WERI-Rb-1 (cell line): ENCODE measurements around the gene DHRS13.
A peak's percentile ranks its signal among the peaks of the same experiment; 100 is the strongest.
"Not testable (repeated sequence)": the region's sequence is repeated elsewhere in the genome, so short reads cannot be mapped to it uniquely, and the experiment has no call there.

Experiments
- DNase-seq: peaks from one replicate; pipeline ENCODE4 v3.0.0-alpha.2; 2020
- H3K27ac ChIP-seq: fragments of 250-450 bp; sonication (Bioruptor Pico); 2 replicates; pipeline ENCODE4 v1.5.1; 2020; ENCODE audit warnings: mild to moderate bottlenecking, moderate library complexity
- H3K27me3 ChIP-seq: fragments of 250-450 bp; sonication (Bioruptor Pico); 2 replicates; pipeline ENCODE4 v1.5.1; 2021; ENCODE audit warnings: mild to moderate bottlenecking, low read depth, moderate library complexity; ENCODE audit not compliant: insufficient read depth, severe bottlenecking
- H3K36me3 ChIP-seq: fragments of 250-450 bp; sonication (Bioruptor Pico); 2 replicates; pipeline ENCODE4 v1.5.1; 2020; ENCODE audit warnings: mild to moderate bottlenecking, moderate library complexity
- H3K4me3 ChIP-seq: 2 replicates; pipeline ENCODE4 v1.5.1; 2011; ENCODE audit warnings: low read depth, mild to moderate bottlenecking, control low read depth, low read length
- H3K9me3 ChIP-seq: fragments of 250-450 bp; sonication (Bioruptor Pico); 2 replicates; pipeline ENCODE4 v1.5.1; 2021; ENCODE audit warnings: mild to moderate bottlenecking, moderate library complexity; ENCODE audit not compliant: severe bottlenecking
- TF ChIP-seq, protein P1 (sequence below): IDR thresholded peaks from 2 replicates; pipeline ENCODE4 v1.5.1; 2011; ENCODE audit warnings: low read depth, mild to moderate bottlenecking, control low read depth, inconsistent platforms, low read length

The DHRS13 gene

DNA sequence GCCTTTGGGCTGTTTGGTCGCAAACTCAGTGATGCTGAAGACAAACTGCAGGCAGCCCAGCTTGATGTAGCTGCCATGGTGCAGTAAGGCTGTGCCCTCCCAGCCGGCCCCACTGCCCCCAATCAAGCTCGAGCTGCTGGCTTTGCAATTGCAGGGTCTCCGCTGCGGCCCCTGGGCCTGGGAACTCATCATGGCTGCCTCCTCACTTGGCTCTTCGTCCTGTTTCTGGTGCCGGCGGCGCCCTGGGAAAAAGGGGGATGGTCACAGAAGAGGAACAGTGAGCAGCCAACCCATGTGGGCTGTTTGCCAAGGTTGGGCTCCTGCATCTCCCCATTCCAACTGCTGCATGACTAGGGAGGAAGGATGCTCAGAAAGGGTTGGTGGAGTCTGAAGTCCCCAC is 3.4 kb upstream of the DHRS13 start:
- H3K9me3 ChIP-seq, result no peaks in the 10 kb centered on the region
- H3K27me3 ChIP-seq, result no peaks in the 10 kb centered on the region
- no peak overlapping the region for H3K27ac ChIP-seq
- no peak overlapping the region for H3K4me3 ChIP-seq
- TF ChIP-seq, protein P1, sequence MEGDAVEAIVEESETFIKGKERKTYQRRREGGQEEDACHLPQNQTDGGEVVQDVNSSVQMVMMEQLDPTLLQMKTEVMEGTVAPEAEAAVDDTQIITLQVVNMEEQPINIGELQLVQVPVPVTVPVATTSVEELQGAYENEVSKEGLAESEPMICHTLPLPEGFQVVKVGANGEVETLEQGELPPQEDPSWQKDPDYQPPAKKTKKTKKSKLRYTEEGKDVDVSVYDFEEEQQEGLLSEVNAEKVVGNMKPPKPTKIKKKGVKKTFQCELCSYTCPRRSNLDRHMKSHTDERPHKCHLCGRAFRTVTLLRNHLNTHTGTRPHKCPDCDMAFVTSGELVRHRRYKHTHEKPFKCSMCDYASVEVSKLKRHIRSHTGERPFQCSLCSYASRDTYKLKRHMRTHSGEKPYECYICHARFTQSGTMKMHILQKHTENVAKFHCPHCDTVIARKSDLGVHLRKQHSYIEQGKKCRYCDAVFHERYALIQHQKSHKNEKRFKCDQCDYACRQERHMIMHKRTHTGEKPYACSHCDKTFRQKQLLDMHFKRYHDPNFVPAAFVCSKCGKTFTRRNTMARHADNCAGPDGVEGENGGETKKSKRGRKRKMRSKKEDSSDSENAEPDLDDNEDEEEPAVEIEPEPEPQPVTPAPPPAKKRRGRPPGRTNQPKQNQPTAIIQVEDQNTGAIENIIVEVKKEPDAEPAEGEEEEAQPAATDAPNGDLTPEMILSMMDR, result no peak
- peaks cover 57% of the 10 kb centered on the region for H3K36me3 ChIP-seq
- no peak for DNase-seq

DNA sequence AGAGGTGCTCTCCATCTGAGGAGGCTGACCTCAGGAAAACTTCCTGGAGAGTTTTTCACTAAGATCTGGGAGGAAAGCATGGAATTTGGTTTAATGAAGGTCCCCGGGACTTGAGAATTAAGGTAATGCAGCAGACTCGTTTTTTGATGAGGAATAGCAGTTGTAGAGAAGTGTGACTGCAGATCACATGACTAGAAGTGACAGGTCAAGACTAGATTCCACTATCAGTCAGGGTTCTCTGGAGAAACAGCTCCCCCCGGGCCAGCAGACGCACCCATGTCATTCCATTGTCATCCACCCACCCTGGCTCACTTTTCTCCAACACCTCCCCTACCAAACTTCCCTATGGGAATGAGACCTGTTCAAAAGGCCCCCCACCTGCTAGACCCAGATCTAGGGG is 1.9 kb upstream of the DHRS13 start:
- Histone ChIP-seq H3K36me3 (peaks cover 55% of the 10 kb centered on the region), H3K27ac (no peak overlapping the region)
- TF ChIP-seq, protein P1, result no peak

DNA sequence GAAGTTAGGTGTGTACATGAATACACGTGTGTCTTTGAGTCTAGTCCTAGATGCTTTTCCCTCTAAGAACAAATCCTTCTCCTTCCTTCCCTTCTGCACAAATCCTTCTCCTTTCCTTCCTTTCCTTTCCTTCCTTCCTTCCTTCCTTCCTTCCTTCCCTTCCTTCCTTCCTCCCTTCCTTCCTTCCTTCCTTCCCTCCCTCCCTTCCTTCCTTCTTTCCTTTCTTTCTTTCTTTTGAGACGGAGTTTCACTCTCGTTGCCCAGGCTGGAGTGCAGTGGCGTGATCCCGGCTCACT is 615 bp upstream of the DHRS13 start:
- not testable (repeated sequence) for H3K4me3 ChIP-seq, H3K27me3 ChIP-seq, DNase-seq, H3K27ac ChIP-seq, H3K9me3 ChIP-seq
- H3K36me3 ChIP-seq, result peaks cover 52% of the 10 kb centered on the region

More for the DNA sequence above, 1.9 kb upstream of the DHRS13 start:
- Histone ChIP-seq H3K4me3 (no peak overlapping the region), H3K9me3 (no peaks in the 10 kb centered on the region), H3K27me3 (no peaks in the 10 kb centered on the region)
- DNase-seq, result no peak

DNA sequence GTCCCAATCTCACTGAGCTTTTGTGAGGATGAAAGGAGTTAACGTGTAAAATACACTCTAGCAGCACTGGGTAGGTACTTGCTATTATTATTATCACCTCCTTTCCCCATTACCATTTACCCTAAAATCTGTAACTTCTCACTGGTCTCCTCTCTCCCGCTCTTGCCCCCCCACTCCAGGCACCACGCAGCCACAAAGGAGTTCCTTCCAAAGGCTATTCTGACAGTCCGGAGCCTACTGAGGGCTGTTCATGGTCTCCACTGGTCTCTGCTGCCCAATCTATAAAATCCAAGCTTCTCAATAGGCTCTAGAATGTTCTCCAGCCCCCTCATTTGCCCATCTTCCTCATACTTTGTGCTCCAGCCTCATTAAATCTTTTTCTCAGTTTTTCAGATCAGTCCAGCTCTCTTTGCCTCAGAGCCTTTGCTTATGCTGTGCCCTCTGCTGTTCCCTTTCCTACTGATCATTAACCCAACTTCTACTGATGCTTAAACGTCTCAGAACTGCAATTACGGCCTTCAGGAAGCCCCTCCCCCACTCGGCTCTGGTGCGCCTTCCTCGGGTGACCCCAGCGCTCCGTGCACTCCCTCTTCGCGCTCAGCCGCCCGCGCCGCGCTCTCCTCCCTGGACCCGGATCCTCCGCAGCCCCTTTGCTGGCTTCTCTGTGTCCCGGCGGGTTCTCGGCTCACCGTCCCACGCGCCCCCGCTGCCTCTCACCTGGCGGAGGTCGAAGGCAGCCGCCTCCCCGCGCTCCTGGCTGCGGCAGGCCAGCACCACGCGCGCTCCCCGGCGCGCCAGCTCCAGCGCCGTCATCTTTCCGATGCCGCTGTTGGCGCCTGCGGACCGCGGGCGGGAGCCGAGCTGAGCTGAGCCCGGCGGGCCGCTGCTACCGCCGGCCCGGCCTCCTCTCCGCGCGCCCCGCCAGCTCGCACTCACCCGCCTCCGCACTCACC is 737 bp downstream of the DHRS13 start:
- TF ChIP-seq, protein P1, result no peak
- peak; percentile 83 for DNase-seq
- peak overlapping the region; percentile 97 for H3K27ac ChIP-seq

DNA sequence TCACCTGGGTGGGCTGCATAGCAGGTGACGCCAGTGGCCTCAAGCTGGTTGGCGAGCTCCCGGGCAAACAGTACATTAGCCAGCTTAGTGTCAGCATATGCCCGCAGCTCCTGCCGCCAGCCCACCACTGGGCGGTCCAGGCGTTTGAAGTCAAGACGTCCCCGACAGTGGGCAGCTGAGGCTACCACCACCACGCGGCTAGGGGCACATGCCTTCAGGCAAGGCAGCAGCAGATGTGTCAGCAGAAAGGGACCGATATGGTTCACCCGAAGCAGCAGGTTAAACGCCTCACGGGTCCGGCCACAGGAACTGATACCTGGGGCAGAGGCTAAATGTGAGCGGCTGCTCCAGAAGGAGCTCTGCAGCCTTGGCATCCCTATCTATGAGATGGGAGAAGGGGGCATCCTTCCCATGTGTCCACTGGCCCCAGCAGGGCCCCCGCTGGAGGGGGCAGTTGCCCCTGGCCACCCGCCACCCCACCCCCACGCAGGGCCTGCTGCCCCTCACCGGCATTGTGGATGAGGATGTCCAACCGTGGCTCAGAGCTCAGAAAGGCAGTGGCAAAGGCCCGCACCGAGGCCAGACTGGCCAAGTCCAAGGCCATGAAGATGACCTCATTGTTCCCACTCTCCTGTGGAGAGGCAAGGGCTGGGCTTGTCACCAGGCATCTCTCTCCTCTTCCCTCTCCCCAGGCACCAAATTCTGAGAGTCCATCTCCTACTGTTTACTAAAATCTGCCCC is 1.7 kb downstream of the DHRS13 start:
- TF ChIP-seq, protein P1, result no peak
- Histone ChIP-seq H3K27ac (no peak overlapping the region), H3K27me3 (no peaks in the 10 kb centered on the region), H3K9me3 (no peaks in the 10 kb centered on the region), H3K36me3 (peaks cover 44% of the 10 kb centered on the region), H3K4me3 (no peak overlapping the region; the same call in 1 of the 2 replicates)
- no peak for DNase-seq

More for the DNA sequence above, 737 bp downstream of the DHRS13 start:
- Histone ChIP-seq H3K36me3 (peaks cover 51% of the 10 kb centered on the region), H3K9me3 (no peaks in the 10 kb centered on the region), H3K27me3 (no peaks in the 10 kb centered on the region), H3K4me3 (peak overlapping the region; percentile 77)

DNA sequence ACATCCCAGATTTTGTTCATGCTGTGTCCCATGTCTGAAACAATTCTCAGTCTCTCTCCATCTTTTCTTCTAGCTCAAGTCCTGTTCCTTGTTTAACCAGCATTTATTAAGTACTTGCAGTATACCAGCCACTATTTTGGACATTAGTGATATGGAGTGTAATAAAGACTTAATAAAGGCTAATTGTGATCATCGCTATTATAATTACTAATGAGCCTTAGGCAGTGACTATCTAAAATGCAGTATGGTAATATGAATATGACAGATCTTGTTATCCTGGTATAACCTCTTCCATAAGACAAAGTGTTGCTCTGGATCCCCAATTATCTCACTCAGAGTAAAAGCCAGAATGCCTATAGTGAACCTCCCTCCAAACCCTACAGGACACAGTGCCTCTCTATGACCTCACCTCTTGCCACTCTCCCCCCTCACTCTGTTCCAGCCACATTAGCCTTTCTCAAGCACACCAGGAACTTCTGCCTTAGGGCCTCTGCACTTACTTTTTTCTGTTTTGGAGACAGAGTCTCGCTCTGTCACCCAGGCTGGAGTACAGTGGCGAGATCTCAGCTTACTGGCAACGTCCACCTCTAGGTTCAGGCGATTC is 3.6 kb downstream of the DHRS13 start:
- Histone ChIP-seq H3K4me3 (no peak overlapping the region), H3K27me3 (no peaks in the 10 kb centered on the region), H3K36me3 (peaks cover 47% of the 10 kb centered on the region), H3K9me3 (no peaks in the 10 kb centered on the region), H3K27ac (no peak overlapping the region)
- TF ChIP-seq, protein P1, result no peak
- DNase-seq, result no peak
